SK-N-MC (cell line): ENCODE data around the gene ASIC5.

Experiments
- EZH2 ChIP-seq: fragments of 200-600 bp; sonication (generic); IDR thresholded peaks from one replicate; pipeline ENCODE4 v1.6.1; 2017; ENCODE audit warnings: antibody characterized with exemption
- POLR2AphosphoS5 ChIP-seq: IDR thresholded peaks from 2 replicates; pipeline ENCODE4 v1.6.1; 2012; ENCODE audit warnings: mild to moderate bottlenecking, low read depth, low read length, borderline replicate concordance

DNA sequence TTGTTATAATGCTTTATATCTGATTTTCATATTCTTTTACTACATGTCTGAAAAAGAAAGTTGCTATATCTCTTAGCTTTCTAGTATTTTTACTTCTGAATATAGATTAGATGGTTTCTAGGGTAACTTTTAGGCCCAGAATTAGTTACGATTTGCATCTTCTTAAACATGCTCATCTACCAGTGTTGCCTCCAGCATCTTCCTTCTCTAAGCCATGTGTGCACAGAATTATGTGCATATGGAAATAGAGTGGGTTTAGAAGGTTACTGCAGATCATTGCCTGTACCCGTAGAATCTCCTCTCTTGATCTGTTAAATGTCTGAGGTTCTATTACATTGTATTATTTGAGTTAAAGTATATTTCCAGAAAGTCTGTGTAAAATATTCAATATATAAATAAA is 34.9 kb upstream of the ASIC5 start:
- TF ChIP-seq POLR2AphosphoS5 (no peak), EZH2 (no peak)
